ENCODE data around the gene SULF2.

SULF2 gene

DNA sequence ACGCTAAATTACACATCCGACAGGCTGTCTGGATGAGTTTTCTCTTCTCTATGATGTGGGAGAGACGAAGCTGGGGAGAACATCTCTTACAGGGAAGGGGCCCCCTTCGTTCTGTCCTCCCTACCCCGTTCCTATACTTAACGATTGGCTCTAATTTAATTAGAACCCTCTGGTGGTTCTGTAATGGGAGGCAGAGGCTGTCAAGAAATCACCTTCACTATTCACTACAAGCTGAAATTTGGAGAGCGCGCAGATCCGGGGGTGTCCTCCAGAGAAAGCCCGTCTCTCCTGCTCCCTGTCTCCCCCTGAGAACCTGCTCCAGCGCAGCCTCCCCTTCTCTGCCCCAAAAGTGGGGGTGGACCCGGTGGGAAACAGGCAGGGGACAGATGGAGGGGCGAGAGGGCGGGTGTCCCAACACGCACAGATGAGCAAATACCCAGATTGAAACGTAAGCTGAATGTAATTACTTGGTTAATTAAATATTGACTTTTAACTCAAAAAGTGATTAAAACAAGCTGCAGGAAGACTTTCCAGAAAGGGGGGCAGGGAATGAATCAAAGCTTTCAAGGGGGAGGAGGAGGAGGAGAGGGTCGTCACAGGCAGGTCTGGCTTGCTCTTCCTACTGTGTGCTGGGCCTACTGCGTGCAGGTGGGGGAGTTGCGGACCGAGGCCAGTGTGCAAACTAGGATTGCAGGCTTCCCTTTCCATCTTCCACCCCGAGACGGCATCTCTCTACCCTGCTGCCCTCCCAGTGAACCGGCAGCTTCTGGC lies 1.3 kb downstream of the SULF2 start:
- DNase-seq, result no peak

- DNase-seq, result no peak
Measured at GRCh38 chr20:47782920-47783552, 2.2 kb downstream of the SULF2 start.

GRCh38 chr20:47782076-47782475 lies 3.2 kb downstream of the SULF2 start:
- no peak for DNase-seq

- peak; percentile 50 for DNase-seq
Measured at GRCh38 chr20:47781632-47782031, 3.6 kb downstream of the SULF2 start.

GRCh38 chr20:47780720-47781389 lies 4.4 kb downstream of the SULF2 start:
- DNase-seq, result no peak

GRCh38 chr20:47778398-47779354 lies 6.6 kb downstream of the SULF2 start:
- no peak for DNase-seq

- DNase-seq, result no peak
Measured at GRCh38 chr20:47777220-47777619, 8.1 kb downstream of the SULF2 start.

GRCh38 chr20:47776639-47777038 lies 8.6 kb downstream of the SULF2 start:
- no peak for DNase-seq

DNA sequence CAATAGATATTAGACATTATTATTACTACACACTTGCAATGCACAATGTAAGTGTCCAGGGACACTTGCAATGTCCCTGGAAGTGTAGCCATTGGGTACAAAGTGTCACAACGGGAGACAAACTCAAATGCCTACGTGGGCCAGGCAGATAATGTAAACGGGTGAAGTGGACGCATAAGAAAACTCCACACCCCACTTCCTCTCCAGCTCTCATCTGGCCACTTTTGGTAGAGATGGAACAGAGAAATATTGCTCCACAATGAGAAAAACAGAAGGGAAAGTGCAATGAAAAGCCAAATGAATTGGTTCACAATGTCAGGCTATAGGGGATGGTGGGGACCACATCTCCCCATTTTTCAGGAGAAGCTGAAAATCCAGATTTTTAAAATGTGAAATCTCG lies 9.4 kb downstream of the SULF2 start:
- DNase-seq, result no peak

GRCh38 chr20:47775039-47775438 lies 10.2 kb downstream of the SULF2 start:
- DNase-seq, result no peak

DNA sequence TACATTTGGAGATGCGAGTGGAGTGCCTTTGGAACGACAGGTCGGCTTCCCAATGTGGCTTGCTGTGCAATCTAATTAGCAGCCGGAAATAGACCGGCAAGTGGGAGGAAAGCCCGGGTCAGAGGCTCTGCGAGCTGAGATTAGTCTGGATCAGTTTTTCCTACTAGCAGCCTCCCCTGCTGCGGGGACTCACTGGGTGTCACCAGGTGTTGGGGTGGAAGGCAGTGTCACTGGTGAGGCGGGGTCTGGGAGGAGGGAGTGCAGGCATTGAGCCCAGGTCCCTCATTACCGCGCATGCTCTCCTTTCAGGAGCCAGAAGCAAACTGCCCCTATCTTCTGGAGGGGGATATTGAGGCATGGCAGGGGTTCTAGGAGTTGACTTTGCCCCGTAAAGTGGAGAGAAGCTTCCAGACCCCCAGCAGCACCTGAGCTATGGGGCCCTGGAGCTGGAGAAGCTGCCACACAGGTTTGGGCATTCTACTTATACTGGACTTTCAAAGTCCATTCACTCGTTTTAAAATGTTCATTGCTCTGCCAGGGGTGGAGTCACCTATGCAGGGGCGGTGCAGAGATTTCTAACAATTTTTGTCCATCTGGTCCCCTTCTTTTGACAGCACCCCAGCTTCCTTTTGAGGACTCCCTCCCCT lies 11.0 kb downstream of the SULF2 start:
- no peak for DNase-seq

DNA sequence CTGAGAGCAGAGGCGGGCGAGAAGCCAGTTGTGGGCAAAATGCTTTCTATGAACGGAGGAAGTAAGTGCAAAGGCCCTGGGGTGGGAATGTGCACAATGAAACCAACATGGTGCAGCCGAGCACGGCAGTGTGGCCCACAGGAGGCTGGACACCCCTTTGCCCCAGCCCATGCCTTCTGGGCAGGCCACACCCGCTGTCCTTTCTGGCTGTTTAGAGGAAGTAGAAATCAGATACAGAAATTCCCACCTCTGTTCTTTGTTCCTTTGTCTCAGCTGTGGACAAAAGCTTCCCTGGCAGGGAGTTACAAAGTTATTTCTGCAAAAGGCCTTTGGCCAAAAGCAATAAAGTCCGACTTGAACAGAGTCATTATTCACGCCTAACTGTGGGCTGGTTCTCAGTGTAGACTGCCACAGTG lies 11.9 kb downstream of the SULF2 start:
- DNase-seq, result no peak

- no peak for DNase-seq
Measured at GRCh38 chr20:47770935-47771334, 14.3 kb downstream of the SULF2 start.

- DNase-seq, result no peak
Measured at GRCh38 chr20:47768016-47768824, 17.1 kb downstream of the SULF2 start.

DNA sequence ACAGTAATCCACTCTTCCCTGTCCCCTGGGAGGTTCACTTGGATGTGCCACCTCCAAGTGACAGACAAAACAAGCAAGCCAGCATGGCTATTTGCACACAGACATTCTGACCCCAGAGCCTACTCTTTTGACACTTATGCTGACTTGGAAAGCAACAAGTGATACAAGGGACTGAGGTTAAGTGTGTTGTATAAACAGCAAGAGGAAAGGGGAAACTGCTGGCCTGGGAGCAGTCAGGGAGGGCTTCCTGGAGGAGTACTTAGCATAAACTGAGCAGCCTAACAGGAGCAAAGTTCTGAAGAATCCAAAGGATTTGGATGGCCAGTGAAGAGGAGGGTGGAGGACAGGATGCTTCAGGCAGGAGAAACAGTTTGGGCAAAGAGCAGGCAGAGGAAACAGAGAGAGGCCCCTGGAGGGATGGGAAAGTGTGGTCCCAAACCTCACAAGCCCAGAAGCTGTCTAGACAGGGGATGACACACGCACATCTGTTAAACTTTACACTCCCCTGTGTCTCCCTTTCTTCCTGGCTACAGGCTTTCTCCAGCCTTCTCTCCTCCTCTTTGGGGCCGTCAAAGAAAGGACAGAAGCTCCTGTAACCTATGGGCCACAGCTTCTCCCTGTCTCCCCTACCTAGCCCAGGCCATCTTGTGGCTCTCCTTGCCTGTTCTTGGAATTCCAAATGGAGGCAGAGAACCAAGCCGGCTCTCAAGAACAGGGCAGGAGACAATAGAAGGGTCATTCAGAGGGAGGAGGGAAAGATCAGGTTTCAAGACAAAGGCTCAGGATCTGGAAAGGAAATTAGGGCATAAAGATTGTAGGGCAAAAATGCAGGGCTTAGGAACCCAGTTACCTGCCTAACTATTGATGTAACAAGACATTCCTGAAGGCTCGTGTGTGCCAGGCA lies 19.3 kb downstream of the SULF2 start:
- no peak for DNase-seq

- no peak for DNase-seq
Measured at GRCh38 chr20:47765271-47765670, 20.0 kb downstream of the SULF2 start.

DNA sequence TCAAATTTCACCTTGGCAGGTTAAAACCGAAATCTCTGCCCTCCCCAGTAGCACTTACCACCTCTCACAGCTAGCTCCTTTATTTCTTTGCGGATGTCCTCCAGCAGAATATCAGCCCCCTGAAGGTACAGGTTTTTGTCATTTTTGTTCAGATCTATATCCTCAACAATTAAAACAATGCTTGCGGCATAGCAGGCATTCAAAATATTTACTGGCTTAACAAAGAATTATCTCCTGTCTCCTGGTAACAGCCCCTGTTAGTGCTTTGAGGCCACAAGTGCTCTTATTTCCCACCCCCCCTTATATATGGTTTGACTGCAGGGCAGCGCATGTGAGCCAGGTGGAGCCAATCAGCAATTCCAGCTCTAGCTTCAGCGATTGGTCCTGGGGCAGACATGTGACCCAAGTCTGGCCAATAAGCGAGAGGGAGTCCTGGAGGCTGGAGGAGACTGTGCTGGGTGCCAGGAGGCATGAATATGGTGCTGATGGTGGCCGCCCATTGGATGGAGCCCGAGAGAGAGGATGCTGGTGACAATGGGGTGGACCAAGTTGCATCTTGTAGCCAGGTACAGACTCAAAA lies 21.0 kb downstream of the SULF2 start:
- no peak for DNase-seq

GRCh38 chr20:47762699-47763268 lies 22.5 kb downstream of the SULF2 start:
- DNase-seq, result no peak

GRCh38 chr20:47761482-47762047 lies 23.7 kb downstream of the SULF2 start:
- peak; percentile 38 for DNase-seq

Measured in DMS153 (cell line).